Esophagus muscularis mucosa (tissue), 4 donors: Measurements from ENCODE around the gene IMPDH2. TPM values are rescaled to one million over a fixed set of nuclear protein-coding genes. Genes with fewer than 3 reads are reported as not detected.

Experiments
- DNase-seq: peaks from one replicate; pipeline ENCODE4 v3.0.0-alpha.2; 2017; ENCODE audit errors: extremely low spot score
- H3K27ac ChIP-seq, 4 donors: fragments of 200-600 bp; sonication (generic); replicated peaks in 1 of 4; 1 replicate in 3 of 4; 2 replicates in 1 of 4; pipeline ENCODE4 v1.5.1; 2016 to 2019; ENCODE audit warnings: mild to moderate bottlenecking in 1 of 4
- H3K27me3 ChIP-seq, 4 donors: fragments of 200-600 bp; sonication (generic); one replicate each; pipeline versions ENCODE4 v1.5.1 to v1.6.0; 2016 to 2019
- H3K36me3 ChIP-seq, 4 donors: fragments of 200-600 bp; sonication (generic); one replicate each; pipeline ENCODE4 v1.5.1; 2016 to 2019
- H3K4me1 ChIP-seq, 4 donors: fragments of 200-600 bp; sonication (generic); one replicate each; pipeline ENCODE4 v1.5.1; 2016 to 2019
- H3K4me3 ChIP-seq, 4 donors: fragments of 200-600 bp; sonication (generic); 1 replicate in 2 of 4; 2 replicates in 2 of 4; pipeline ENCODE4 v1.5.1; 2016 to 2019; ENCODE audit warnings: mild to moderate bottlenecking in 4 of 4, moderate library complexity in 1 of 4
- H3K9me3 ChIP-seq, 4 donors: fragments of 200-600 bp; sonication (generic); 1 replicate in 3 of 4; 2 replicates in 1 of 4; pipeline ENCODE4 v1.5.1; 2016 to 2019
- CTCF ChIP-seq, 3 experiments: fragments of 200-600 bp in 2 of 3; fragments of 450-650 bp in 1 of 3; sonication (generic) in 2 of 3; IDR thresholded peaks; one replicate each; pipeline ENCODE4 v1.5.1; 2017 to 2019; ENCODE audit warnings: antibody characterized with exemption in 3 of 3, mild to moderate bottlenecking in 2 of 3, moderate library complexity in 1 of 3
- EP300 ChIP-seq: sonication (generic); formaldehyde crosslinking; IDR thresholded peaks from one replicate; pipeline ENCODE4 v1.6.1; 2017; ENCODE audit warnings: antibody characterized with exemption
- POLR2A ChIP-seq: fragments of 450-650 bp; IDR thresholded peaks from one replicate; pipeline ENCODE4 v1.6.1; 2017; ENCODE audit warnings: antibody characterized with exemption, moderate library complexity, mild to moderate bottlenecking, low read depth
- POLR2AphosphoS5 ChIP-seq, 2 donors: sonication (generic); formaldehyde crosslinking; IDR thresholded peaks; one replicate each; pipeline ENCODE4 v1.6.1; 2017; ENCODE audit warnings: antibody characterized with exemption in 2 of 2
- WGBS: methylation state at CpG from one replicate; pipeline ENCODE4 v1.1.5; 2018; 5-methylcytosine and 5-hydroxymethylcytosine counted together
- intact Hi-C: fragments of 100-400 bp; cut with DNase I; formaldehyde crosslinking; loops from one replicate; pipeline ENCODE4 v1.15.1; 2023
- total RNA-seq, 4 donors: library from RNA; depleted of rRNA; stranded (reverse); fragments of >200 nt; gene quantifications; one replicate each; pipeline versions ENCODE4 v1.1.0 to v1.2.1, GENCODE V29; 2016

IMPDH2 gene
- total RNA-seq, 4 donors from 2014 or later: 71.0 to 174 (median 123) TPM

- intact Hi-C loops: no loop called here
- TF ChIP-seq CTCF (IDR thresholded peaks at IDR 0.05) (no peak), POLR2AphosphoS5 (IDR thresholded peaks at IDR 0.05) (no peak), EP300 (no peak)
- no peak overlapping the region for H3K4me3 ChIP-seq
- H3K27ac ChIP-seq: no peak overlapping the region
- H3K9me3 ChIP-seq: no peaks in the 10 kb centered on the region
- H3K36me3 ChIP-seq: peaks cover 26 to 98% (median 77%) of the 10 kb centered on the region in 4 donors
- no peaks in the 10 kb centered on the region for H3K27me3 ChIP-seq
- peaks cover 0 to 9% (median 7%) of the 10 kb centered on the region in 4 donors for H3K4me1 ChIP-seq
- WGBS: 94% methylated on average over 8 of the region's 10 CpGs
- no peak for DNase-seq
Measured at GRCh38 chr3:49057268-49057667, 28.1 kb upstream of the IMPDH2 start.

DNA sequence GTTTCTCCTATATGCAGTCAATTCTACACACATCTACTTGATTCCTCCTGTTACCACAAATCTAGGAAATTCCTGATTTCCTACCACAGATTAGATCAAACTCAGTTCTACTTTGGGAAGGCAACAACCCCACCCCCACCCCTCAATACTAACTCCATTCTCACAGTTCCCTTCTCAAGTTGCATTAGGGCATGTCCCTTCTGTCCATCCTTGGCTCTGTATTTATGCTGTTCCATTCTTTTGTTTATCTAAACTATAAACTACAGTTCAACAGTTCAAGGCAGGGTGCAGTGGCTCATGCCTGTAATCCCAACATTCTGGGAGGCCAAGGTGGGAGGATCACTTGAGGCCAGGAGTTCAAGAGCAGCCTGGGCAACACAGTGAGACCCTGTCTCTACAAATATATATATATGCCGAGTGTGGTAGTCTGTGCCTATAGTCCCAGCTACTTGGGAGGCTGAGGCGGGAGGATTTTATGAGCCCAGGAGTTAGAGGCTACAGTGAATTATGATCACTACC, 25.2 kb upstream of the IMPDH2 start:
- no peaks in the 10 kb centered on the region for H3K27me3 ChIP-seq
- H3K36me3 ChIP-seq: peaks cover 26 to 84% (median 68%) of the 10 kb centered on the region in 4 donors
- H3K27ac ChIP-seq: no peak overlapping the region
- WGBS: 97% methylated on average over 2 of the region's 2 CpGs
- TF ChIP-seq POLR2AphosphoS5 (IDR thresholded peaks at IDR 0.05) (no peak), EP300 (no peak), POLR2A (no peak), CTCF (IDR thresholded peaks at IDR 0.05) (no peak)
- no peak for DNase-seq
- H3K4me1 ChIP-seq: peaks cover 0 to 9% (median 7%) of the 10 kb centered on the region in 4 donors
- no peaks in the 10 kb centered on the region for H3K9me3 ChIP-seq
- intact Hi-C loops: no loop called here
- H3K4me3 ChIP-seq: no peak overlapping the region

DNA sequence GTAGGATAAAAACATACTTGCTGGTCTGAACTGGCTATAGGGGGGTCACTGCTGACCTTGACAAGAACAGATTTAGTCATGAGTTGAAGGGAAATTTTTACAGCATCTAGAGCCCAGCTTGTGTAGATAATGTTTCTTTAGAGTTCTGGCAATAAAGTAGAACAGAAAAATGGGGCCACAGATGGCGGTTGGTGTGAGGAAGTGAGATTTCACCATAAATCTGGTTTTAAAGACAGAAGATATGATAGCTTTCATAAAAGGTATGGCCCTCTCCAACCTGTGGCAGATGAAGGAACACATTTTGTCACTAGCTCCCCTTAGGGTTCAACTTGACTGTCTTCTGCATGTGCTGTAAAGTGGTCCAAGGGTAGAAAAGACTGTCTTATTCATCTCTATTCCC, 24.3 kb upstream of the IMPDH2 start:
- Histone ChIP-seq H3K4me1 (peaks cover 0 to 9% (median 7%) of the 10 kb centered on the region in 4 donors), H3K9me3 (no peaks in the 10 kb centered on the region), H3K27ac (no peak overlapping the region), H3K36me3 (peaks cover 26 to 81% (median 69%) of the 10 kb centered on the region in 4 donors), H3K4me3 (no peak overlapping the region), H3K27me3 (no peaks in the 10 kb centered on the region)
- intact Hi-C loops: no loop called here
- no peak for DNase-seq
- WGBS: 85% methylated on average over 1 of the region's 1 CpG
- TF ChIP-seq POLR2A (no peak), CTCF (IDR thresholded peaks at IDR 0.05) (no peak), POLR2AphosphoS5 (IDR thresholded peaks at IDR 0.05) (no peak), EP300 (no peak)

DNA sequence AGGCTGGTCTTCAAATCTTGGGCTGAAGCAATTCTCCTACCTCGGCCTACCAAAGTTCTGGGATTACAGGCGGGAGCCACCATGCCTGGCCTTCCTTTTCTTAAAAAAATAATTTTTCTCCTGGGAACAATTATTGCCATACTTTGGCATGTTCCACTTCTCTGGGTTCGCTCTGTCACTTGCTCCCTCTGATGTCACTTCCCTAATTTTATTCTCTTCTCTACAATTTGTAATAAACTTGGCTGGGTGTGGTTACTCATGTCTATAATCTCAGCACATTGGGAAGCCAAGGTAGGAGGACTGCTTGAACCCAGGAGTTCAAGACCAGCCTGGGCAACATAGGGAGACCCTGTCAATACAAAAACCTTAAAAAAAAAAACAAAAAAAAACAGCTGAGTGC, 6.1 kb upstream of the IMPDH2 start:
- peaks cover 32 to 100% (median 86%) of the 10 kb centered on the region in 4 donors for H3K36me3 ChIP-seq
- DNase-seq: no peak
- H3K27ac ChIP-seq: no peak overlapping the region
- TF ChIP-seq POLR2A (no peak), POLR2AphosphoS5 (IDR thresholded peaks at IDR 0.05) (no peak), EP300 (no peak), CTCF (IDR thresholded peaks at IDR 0.05) (no peak)
- no peak overlapping the region for H3K4me3 ChIP-seq
- H3K4me1 ChIP-seq: peaks cover 0 to 6% (median 3%) of the 10 kb centered on the region in 4 donors
- 93% methylated on average over 3 of the region's 3 CpGs for WGBS
- H3K27me3 ChIP-seq: no peaks in the 10 kb centered on the region
- H3K9me3 ChIP-seq: no peaks in the 10 kb centered on the region
- intact Hi-C loops: no loop called here

- no peak overlapping the region for H3K4me3 ChIP-seq
- no peak overlapping the region for H3K27ac ChIP-seq
- no peaks in the 10 kb centered on the region for H3K9me3 ChIP-seq
- peaks cover 32 to 100% (median 86%) of the 10 kb centered on the region in 4 donors for H3K36me3 ChIP-seq
- DNase-seq: no peak
- no peaks in the 10 kb centered on the region for H3K27me3 ChIP-seq
- H3K4me1 ChIP-seq: peaks cover 0 to 8% (median under 1%) of the 10 kb centered on the region in 4 donors
- intact Hi-C loops: loop anchor here (5.0 kb wide), 1 partner anchor 58 kb away; the partner anchor contains the start of gene QRICH1
- TF ChIP-seq CTCF (IDR thresholded peaks at IDR 0.05): no peak
- no peak for TF ChIP-seq POLR2A
- no peak for TF ChIP-seq EP300
- WGBS: 97% methylated on average over 2 of the region's 2 CpGs
Measured at GRCh38 chr3:49034650-49035049, 5.5 kb upstream of the IMPDH2 start.
